Thyroid gland (tissue), 4 donors: ENCODE results near the gene LSM4.

ENCODE experiments used
- CTCF ChIP-seq, 6 experiments: fragments of 200-600 bp in 3 of 6; fragments of 450-650 bp in 3 of 6; sonication (generic) in 3 of 6; IDR thresholded peaks; one replicate each; pipeline ENCODE4 v1.5.1; 2016 to 2019; ENCODE audit warnings: antibody characterized with exemption in 6 of 6, mild to moderate bottlenecking in 2 of 6, inconsistent platforms in 1 of 6, moderate library complexity in 1 of 6
- POLR2A ChIP-seq, 2 donors: fragments of 450-650 bp; IDR thresholded peaks; one replicate each; pipeline ENCODE4 v1.6.1; 2017; ENCODE audit warnings: antibody characterized with exemption in 2 of 2, mild to moderate bottlenecking in 2 of 2, moderate library complexity in 1 of 2

GRCh38 chr19:18295034-18295451, 27.8 kb downstream of the LSM4 start:
- TF ChIP-seq CTCF (IDR thresholded peaks at IDR 0.05): no peak
- TF ChIP-seq POLR2A (IDR thresholded peaks at IDR 0.05): no peak
